22Rv1 (cell line): ENCODE results near the gene THRA.

Source experiments
- CTCF ChIP-seq: fragments of 450-650 bp; IDR thresholded peaks from 2 replicates; pipeline ENCODE4 v1.5.1; 2017; ENCODE audit warnings: mild to moderate bottlenecking
- ZFX ChIP-seq: fragments of 450-650 bp; IDR thresholded peaks from 2 replicates; pipeline ENCODE4 v1.6.1; 2017; ENCODE audit warnings: antibody characterized with exemption, borderline replicate concordance

GRCh38 chr17:40113110-40113906 is 50.5 kb downstream of the THRA start:
- TF ChIP-seq CTCF (peak; percentile 87), ZFX (no peak)
